ENCODE data around the gene ABCA1.
"Not testable (repeated sequence)": the region's sequence is repeated elsewhere in the genome, so short reads cannot be mapped to it uniquely, and the experiment has no call there.

Gene ABCA1

GRCh38 chr9:104927912-104928740 lies at the start of gene ABCA1:
ABCA1 (minus strand) TSS chr9:104928155; CDS start chr9:104903679, 24,476 bp downstream.
- FAIRE-seq = no peak

GRCh38 chr9:104977580-104977979 lies 49.6 kb upstream of the ABCA1 start:
- peak; percentile 68 for FAIRE-seq

- FAIRE-seq = no peak
Measured at GRCh38 chr9:104977168-104977567, 49.2 kb upstream of the ABCA1 start.

- not testable (repeated sequence) for FAIRE-seq
Measured at GRCh38 chr9:104975966-104976595, 48.1 kb upstream of the ABCA1 start.

GRCh38 chr9:104974053-104974962 lies 46.4 kb upstream of the ABCA1 start:
- FAIRE-seq = no peak

GRCh38 chr9:104972242-104972866 lies 44.4 kb upstream of the ABCA1 start:
- FAIRE-seq = no peak

- no peak for FAIRE-seq
Measured at GRCh38 chr9:104971511-104971910, 43.6 kb upstream of the ABCA1 start.

GRCh38 chr9:104970271-104970987 lies 42.5 kb upstream of the ABCA1 start:
- FAIRE-seq = no peak

GRCh38 chr9:104969116-104969515 lies 41.2 kb upstream of the ABCA1 start:
- FAIRE-seq = no peak

- FAIRE-seq = no peak
Measured at GRCh38 chr9:104968025-104968982, 40.3 kb upstream of the ABCA1 start.

GRCh38 chr9:104963076-104963475 lies 35.1 kb upstream of the ABCA1 start:
- no peak for FAIRE-seq

- no peak for FAIRE-seq
Measured at GRCh38 chr9:104961701-104962359, 33.9 kb upstream of the ABCA1 start.

GRCh38 chr9:104961238-104961637 lies 33.3 kb upstream of the ABCA1 start:
- FAIRE-seq = no peak

- FAIRE-seq = no peak
Measured at GRCh38 chr9:104960662-104961061, 32.7 kb upstream of the ABCA1 start.

- FAIRE-seq = no peak
Measured at GRCh38 chr9:104958751-104959150, 30.8 kb upstream of the ABCA1 start.

- not testable (repeated sequence) for FAIRE-seq
Measured at GRCh38 chr9:104958006-104958405, 30.1 kb upstream of the ABCA1 start.

- FAIRE-seq = no peak
Measured at GRCh38 chr9:104951487-104951886, 23.5 kb upstream of the ABCA1 start.

GRCh38 chr9:104950838-104951237 lies 22.9 kb upstream of the ABCA1 start:
- no peak for FAIRE-seq

- FAIRE-seq = no peak
Measured at GRCh38 chr9:104948277-104948676, 20.3 kb upstream of the ABCA1 start.

GRCh38 chr9:104944871-104945270 lies 16.9 kb upstream of the ABCA1 start:
- FAIRE-seq = no peak
